GM18867 (cell line): ENCODE data around the gene HOXA3.

ENCODE experiments used
- ATAC-seq: cut with Tn5 transposase; IDR thresholded peaks from one replicate; pipeline ENCODE4 v1.9.1; 2021; ENCODE audit warnings: mild to moderate bottlenecking, moderate library complexity; ENCODE audit not compliant: unreplicated experiment

The HOXA3 gene

GRCh38 chr7:27064159-27064558 is 88.2 kb downstream of the HOXA3 start:
- no peak for ATAC-seq

- no peak for ATAC-seq
Observed at GRCh38 chr7:27062946-27063345, 89.4 kb downstream of the HOXA3 start.
